GM23248 (cell line): ENCODE results near the gene CCDC192. TPM values are rescaled to one million over a fixed set of nuclear protein-coding genes. Genes with fewer than 3 reads are reported as not detected.
"Not testable (repeated sequence)": the region's sequence is repeated elsewhere in the genome, so short reads cannot be mapped to it uniquely, and the experiment has no call there.

Source experiments
- DNase-seq: peaks from one replicate; pipeline ENCODE4 v3.0.0-alpha.2; 2015
- H2AFZ ChIP-seq: fragments of 200-600 bp; sonication (generic); 2 replicates; pipeline ENCODE4 v1.6.1; 2016; ENCODE audit warnings: antibody characterized with exemption
- H3F3A ChIP-seq: fragments of 200-600 bp; sonication (generic); 2 replicates; pipeline ENCODE4 v1.6.1; 2016; ENCODE audit warnings: mild to moderate bottlenecking, antibody characterized with exemption, mixed run types; ENCODE audit not compliant: insufficient read depth
- H3K27ac ChIP-seq: fragments of 200-600 bp; sonication (generic); 2 replicates; pipeline ENCODE4 v1.5.1; 2016; ENCODE audit warnings: mild to moderate bottlenecking
- H3K27me3 ChIP-seq: fragments of 200-600 bp; sonication (generic); replicated peaks from 2 replicates; pipeline ENCODE4 v1.6.1; 2016; ENCODE audit warnings: mild to moderate bottlenecking; ENCODE audit not compliant: insufficient read depth
- H3K36me3 ChIP-seq: fragments of 200-600 bp; sonication (generic); 2 replicates; pipeline ENCODE4 v1.6.1; 2016; ENCODE audit warnings: low read depth, mild to moderate bottlenecking
- H3K4me1 ChIP-seq: fragments of 200-600 bp; sonication (generic); 2 replicates; pipeline ENCODE4 v1.6.1; 2016; ENCODE audit warnings: mild to moderate bottlenecking; ENCODE audit not compliant: insufficient read depth
- H3K4me2 ChIP-seq: fragments of 200-600 bp; sonication (generic); one replicate; pipeline ENCODE4 v1.6.1; 2016; ENCODE audit warnings: mild to moderate bottlenecking; ENCODE audit not compliant: unreplicated experiment
- H3K4me3 ChIP-seq: fragments of 200-600 bp; sonication (generic); 2 replicates; pipeline ENCODE4 v1.5.1; 2016; ENCODE audit warnings: mild to moderate bottlenecking
- H3K79me2 ChIP-seq: fragments of 200-600 bp; sonication (generic); 2 replicates; pipeline ENCODE4 v1.6.1; 2016; ENCODE audit warnings: mild to moderate bottlenecking; ENCODE audit not compliant: insufficient read depth
- H3K9ac ChIP-seq: fragments of 200-600 bp; sonication (generic); 2 replicates; pipeline ENCODE4 v1.6.1; 2016; ENCODE audit warnings: mild to moderate bottlenecking
- H3K9me2 ChIP-seq: fragments of 200-600 bp; sonication (generic); 2 replicates; pipeline ENCODE4 v1.6.1; 2016; ENCODE audit warnings: mixed run types, mild to moderate bottlenecking, moderate library complexity; ENCODE audit not compliant: insufficient read depth
- H3K9me3 ChIP-seq: fragments of 200-600 bp; sonication (generic); one replicate; pipeline ENCODE4 v1.6.1; 2017; ENCODE audit warnings: low read depth
- H4K20me1 ChIP-seq: fragments of 200-600 bp; sonication (generic); 2 replicates; pipeline ENCODE4 v1.6.0; 2016; ENCODE audit not compliant: insufficient read depth
- EZH2 ChIP-seq: fragments of 200-600 bp; sonication (generic); IDR thresholded peaks from 2 replicates; pipeline ENCODE4 v1.6.1; 2018; ENCODE audit warnings: antibody characterized with exemption, mild to moderate bottlenecking; ENCODE audit not compliant: insufficient read depth, poor library complexity, severe bottlenecking
- EZH2phosphoT487 ChIP-seq: fragments of 200-600 bp; sonication (generic); IDR thresholded peaks from 2 replicates; pipeline ENCODE4 v1.6.1; 2018; ENCODE audit warnings: antibody characterized with exemption, moderate library complexity, mild to moderate bottlenecking, low read depth; ENCODE audit not compliant: insufficient read depth
- WGBS, 2 experiments: methylation state at CpG; one replicate each; pipeline ENCODE4 v1.1.6; 2015 to 2017; ENCODE audit warnings: low lambda C conversion rate in 2 of 2, low coverage in 1 of 2; ENCODE audit errors: missing lambda C conversion rate in 2 of 2; 5-methylcytosine and 5-hydroxymethylcytosine counted together
- in situ Hi-C: fragments of 300-500 bp; cut with MboI; formaldehyde crosslinking; loops from 2 replicates; pipeline ENCODE4 v1.15.0; 2020
- polyA plus RNA-seq: library from polyadenylated mRNA; unstranded; fragments of >200 nt; fragmentation: Nextera tagmentation; extraction: Ambion mirVana; gene quantifications from 2 replicates; pipeline ENCODE4 v1.2.1, GENCODE V29; 2016
- total RNA-seq: library from RNA; depleted of rRNA; stranded (reverse); fragments of >200 nt; shearing (Covaris generic); gene quantifications from 2 replicates; pipeline ENCODE4 v1.2.3, GENCODE V29; 2014

The CCDC192 gene
- total and polyA plus RNA-seq, 2 experiments from 2014 or later: 0.40 TPM; not detected in 1

GRCh38 chr5:127791439-127791838 lies 88.2 kb downstream of the CCDC192 start:
- Histone ChIP-seq H3K9me2 (no peaks in the 10 kb centered on the region), H3K36me3 (no peaks in the 10 kb centered on the region), H3K27me3 (0 out of 2 replicates have a peak, but pooled peaks cover 4% of the 10 kb centered on the region), H2AFZ (no peak overlapping the region), H3K4me3 (no peak overlapping the region), H3K4me1 (no peaks in the 10 kb centered on the region), H3K4me2 (no peak overlapping the region), H3K9me3 (peaks cover 11% of the 10 kb centered on the region), H4K20me1 (no peaks in the 10 kb centered on the region), H3K27ac (no peak overlapping the region), H3F3A (0 out of 2 replicates have a peak, but pooled peaks cover under 1% of the 10 kb centered on the region), H3K9ac (no peak overlapping the region), H3K79me2 (no peaks in the 10 kb centered on the region)
- TF ChIP-seq EZH2 (no peak), EZH2phosphoT487 (no peak)
- in situ Hi-C loops: no loop called here
- WGBS, 2 experiments: 40 to 65% methylated on average over 1 of the region's 1 CpG
- no peak for DNase-seq

DNA sequence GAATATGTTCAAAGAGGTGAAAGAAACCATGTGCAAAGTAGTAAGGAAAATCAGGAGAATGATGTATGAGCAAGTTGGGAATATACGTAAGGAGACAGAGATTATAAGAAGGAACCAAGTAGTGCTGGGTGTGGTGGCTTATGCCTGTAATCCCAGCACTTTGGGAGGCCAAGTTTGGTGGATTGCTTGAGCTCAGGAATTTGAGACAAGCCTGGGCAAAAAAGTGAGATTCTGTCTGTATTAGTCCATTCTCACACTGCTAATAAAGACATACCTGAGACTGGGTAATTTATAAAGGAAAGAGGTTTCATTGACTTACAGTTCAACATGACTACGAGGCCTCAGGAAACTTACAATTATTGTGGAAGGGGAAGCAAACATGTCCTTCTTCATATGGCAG lies 88.7 kb downstream of the CCDC192 start:
- WGBS, 2 experiments: 29 to 31% methylated on average over 2 of the region's 2 CpGs
- H3K4me1 ChIP-seq, in situ Hi-C loops, DNase-seq, H3K4me2 ChIP-seq, H3K27ac ChIP-seq, H2AFZ ChIP-seq, H3K9ac ChIP-seq, H3K36me3 ChIP-seq, H3K79me2 ChIP-seq, H3K9me2 ChIP-seq, H3K4me3 ChIP-seq, H4K20me1 ChIP-seq, H3K27me3 ChIP-seq, H3F3A ChIP-seq: not testable (repeated sequence)
- H3K9me3 ChIP-seq: peaks cover 11% of the 10 kb centered on the region

GRCh38 chr5:127793052-127793451 lies 89.9 kb downstream of the CCDC192 start:
- H3F3A ChIP-seq: no peaks in the 10 kb centered on the region
- H3K27ac ChIP-seq: no peak overlapping the region
- H3K4me2 ChIP-seq: no peak overlapping the region
- no peaks in the 10 kb centered on the region for H3K36me3 ChIP-seq
- H3K4me3 ChIP-seq: no peak overlapping the region
- TF ChIP-seq EZH2 (no peak), EZH2phosphoT487 (no peak)
- no peaks in the 10 kb centered on the region for H4K20me1 ChIP-seq
- in situ Hi-C loops: no loop called here
- H3K79me2 ChIP-seq: no peaks in the 10 kb centered on the region
- H3K4me1 ChIP-seq: no peaks in the 10 kb centered on the region
- H3K9ac ChIP-seq: no peak overlapping the region
- no peaks in the 10 kb centered on the region for H3K27me3 ChIP-seq
- peaks cover 11% of the 10 kb centered on the region for H3K9me3 ChIP-seq
- DNase-seq: no peak
- no peaks in the 10 kb centered on the region for H3K9me2 ChIP-seq
- H2AFZ ChIP-seq: no peak overlapping the region

GRCh38 chr5:127793879-127794278 lies 90.7 kb downstream of the CCDC192 start:
- Histone ChIP-seq H3K9ac (no peak overlapping the region), H3K4me2 (no peak overlapping the region), H3F3A (no peaks in the 10 kb centered on the region), H3K27me3 (no peaks in the 10 kb centered on the region), H3K4me1 (no peaks in the 10 kb centered on the region), H4K20me1 (no peaks in the 10 kb centered on the region), H2AFZ (no peak overlapping the region), H3K36me3 (no peaks in the 10 kb centered on the region), H3K79me2 (no peaks in the 10 kb centered on the region), H3K27ac (no peak overlapping the region), H3K9me3 (peaks cover 11% of the 10 kb centered on the region), H3K9me2 (no peaks in the 10 kb centered on the region), H3K4me3 (no peak overlapping the region)
- in situ Hi-C loops: no loop called here
- DNase-seq: no peak
- 92 to 95% methylated on average over 4 of the region's 4 CpGs for WGBS, 2 experiments
- no peak for TF ChIP-seq EZH2

DNA sequence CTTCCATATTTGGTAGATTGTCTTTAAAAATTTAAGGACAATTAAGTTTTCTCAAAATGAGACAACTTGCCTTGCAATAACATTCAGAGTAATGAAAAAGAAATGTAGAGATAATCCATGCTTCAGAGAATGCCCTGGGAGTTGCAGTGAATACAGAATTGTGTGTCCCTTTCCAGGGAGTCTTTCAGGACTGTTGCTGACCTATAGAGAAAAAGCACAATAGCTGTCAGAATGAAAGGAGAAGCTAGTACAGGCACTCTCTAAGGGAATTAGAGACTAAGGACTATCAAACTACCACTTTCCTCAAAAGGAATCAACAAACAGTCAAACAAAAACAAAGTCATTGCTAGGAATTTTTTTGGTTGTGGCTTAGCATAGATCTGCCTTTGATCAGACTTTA lies 93.0 kb downstream of the CCDC192 start:
- H2AFZ ChIP-seq: no peak overlapping the region
- H3K27ac ChIP-seq: no peak overlapping the region
- no peak for TF ChIP-seq EZH2phosphoT487
- no peak for TF ChIP-seq EZH2
- in situ Hi-C loops: no loop called here
- DNase-seq: no peak
- H3K79me2 ChIP-seq: no peaks in the 10 kb centered on the region
- 0 out of 2 replicates have a peak, but pooled peaks cover 5% of the 10 kb centered on the region for H3F3A ChIP-seq
- H3K4me3 ChIP-seq: no peak overlapping the region
- no peaks in the 10 kb centered on the region for H4K20me1 ChIP-seq
- no peak overlapping the region for H3K4me2 ChIP-seq
- H3K9me3 ChIP-seq: peaks cover 6% of the 10 kb centered on the region
- H3K27me3 ChIP-seq: no peaks in the 10 kb centered on the region
- H3K9me2 ChIP-seq: no peaks in the 10 kb centered on the region
- H3K4me1 ChIP-seq: 0 out of 2 replicates have a peak, but pooled peaks cover 3% of the 10 kb centered on the region
- no peak overlapping the region for H3K9ac ChIP-seq
- H3K36me3 ChIP-seq: no peaks in the 10 kb centered on the region
